GM19467 (cell line): ENCODE data around the gene XRCC3.
"Not testable (repeated sequence)": the region's sequence is repeated elsewhere in the genome, so short reads cannot be mapped to it uniquely, and the experiment has no call there.

Experiments
- ATAC-seq: cut with Tn5 transposase; IDR thresholded peaks from one replicate; pipeline ENCODE4 v1.9.1; 2021; ENCODE audit warnings: mild to moderate bottlenecking, moderate library complexity; ENCODE audit not compliant: unreplicated experiment

The XRCC3 gene

GRCh38 chr14:103675957-103676356, 39.3 kb downstream of the XRCC3 start:
- ATAC-seq: no peak

- no peak for ATAC-seq
These were observed 43.3 kb downstream of the XRCC3 start for GRCh38 chr14:103671911-103672310.

GRCh38 chr14:103669370-103669769, 45.9 kb downstream of the XRCC3 start:
- ATAC-seq: no peak

GRCh38 chr14:103668117-103668516, 47.1 kb downstream of the XRCC3 start:
- ATAC-seq: no peak

GRCh38 chr14:103667671-103668070, 47.6 kb downstream of the XRCC3 start:
- no peak for ATAC-seq

GRCh38 chr14:103663506-103663905, 51.7 kb downstream of the XRCC3 start:
- ATAC-seq: no peak

GRCh38 chr14:103662591-103662990, 52.7 kb downstream of the XRCC3 start:
- ATAC-seq: no peak

GRCh38 chr14:103662029-103662428, 53.2 kb downstream of the XRCC3 start:
- ATAC-seq: no peak

- ATAC-seq: no peak
These were observed 55.6 kb downstream of the XRCC3 start for GRCh38 chr14:103659631-103660030.

- ATAC-seq: no peak
These were observed 57.8 kb downstream of the XRCC3 start for GRCh38 chr14:103657471-103657870.

GRCh38 chr14:103656756-103657133, 58.5 kb downstream of the XRCC3 start:
- no peak for ATAC-seq

GRCh38 chr14:103656031-103656755, 59.1 kb downstream of the XRCC3 start:
- no peak for ATAC-seq

- no peak for ATAC-seq
These were observed 60.6 kb downstream of the XRCC3 start for GRCh38 chr14:103654619-103655018.

GRCh38 chr14:103653805-103654204, 61.4 kb downstream of the XRCC3 start:
- ATAC-seq: no peak

GRCh38 chr14:103653336-103653735, 61.9 kb downstream of the XRCC3 start:
- not testable (repeated sequence) for ATAC-seq

GRCh38 chr14:103652806-103653205, 62.4 kb downstream of the XRCC3 start:
- no peak for ATAC-seq

- no peak for ATAC-seq
These were observed 63.7 kb downstream of the XRCC3 start for GRCh38 chr14:103651585-103651984.

GRCh38 chr14:103650213-103650612, 65.0 kb downstream of the XRCC3 start:
- ATAC-seq: no peak

- no peak for ATAC-seq
These were observed 66.2 kb downstream of the XRCC3 start for GRCh38 chr14:103649001-103649400.
